ENCODE results near the gene THNSL1.
A peak's percentile ranks its signal among the peaks of the same experiment; 100 is the strongest.
"Not testable (repeated sequence)": the region's sequence is repeated elsewhere in the genome, so short reads cannot be mapped to it uniquely, and the experiment has no call there.

THNSL1 gene
- total RNA-seq, result 1.8 to 4.1 (median 2.8) reads per million in 3 donors

- peak; percentile 91 to 97 (median 95) for DNase-seq
- Histone ChIP-seq H3K4me1 (ENCODE audit: control insufficient read depth, insufficient read depth, low read length, poor library complexity, severe bottlenecking) (peaks cover 17% of the 10 kb centered on the region), H3K27ac (ENCODE audit: insufficient read depth, low read length, poor library complexity, severe bottlenecking) (peak within 1 kb of the TSS; percentile 85), H3K27me3 (replicated peaks; ENCODE audit: control insufficient read depth, insufficient read depth, low read length, poor library complexity, severe bottlenecking) (no peaks in the 10 kb centered on the region), H3K36me3 (ENCODE audit: control insufficient read depth, insufficient read depth, low read length) (no peaks in the 10 kb centered on the region), H3K9me3 (ENCODE audit: control insufficient read depth, low read length) (no peaks in the 10 kb centered on the region), H3K4me3 (ENCODE audit: insufficient read depth, low read depth, low read length, poor library complexity, severe bottlenecking) (peak within 1 kb of the TSS; percentile 60)
Observed at GRCh38 chr10:25016376-25017153, at the start of gene THNSL1. THNSL1 (plus strand) TSS chr10:25016612; CDS start chr10:25023224, 6,612 bp downstream.

- Histone ChIP-seq H3K36me3 (ENCODE audit: control insufficient read depth, insufficient read depth, low read length) (no peaks in the 10 kb centered on the region), H3K4me3 (ENCODE audit: insufficient read depth, low read depth, low read length, poor library complexity, severe bottlenecking) (no peak overlapping the region), H3K27me3 (replicated peaks; ENCODE audit: control insufficient read depth, insufficient read depth, low read length, poor library complexity, severe bottlenecking) (no peaks in the 10 kb centered on the region), H3K4me1 (ENCODE audit: control insufficient read depth, insufficient read depth, low read length, poor library complexity, severe bottlenecking) (no peaks in the 10 kb centered on the region), H3K27ac (ENCODE audit: insufficient read depth, low read length, poor library complexity, severe bottlenecking) (no peak overlapping the region), H3K9me3 (ENCODE audit: control insufficient read depth, low read length) (no peaks in the 10 kb centered on the region)
- no peak for DNase-seq
Observed at GRCh38 chr10:24966962-24967481, 49.4 kb upstream of the THNSL1 start.

GRCh38 chr10:24968349-24968748 is 48.1 kb upstream of the THNSL1 start:
- H3K4me1 ChIP-seq (ENCODE audit: control insufficient read depth, insufficient read depth, low read length, poor library complexity, severe bottlenecking), result no peaks in the 10 kb centered on the region
- H3K36me3 ChIP-seq (ENCODE audit: control insufficient read depth, insufficient read depth, low read length), result no peaks in the 10 kb centered on the region
- no peak overlapping the region for H3K4me3 ChIP-seq (ENCODE audit: insufficient read depth, low read depth, low read length, poor library complexity, severe bottlenecking)
- no peak for DNase-seq
- H3K9me3 ChIP-seq (ENCODE audit: control insufficient read depth, low read length), result no peaks in the 10 kb centered on the region
- no peak overlapping the region for H3K27ac ChIP-seq (ENCODE audit: insufficient read depth, low read length, poor library complexity, severe bottlenecking)
- no peaks in the 10 kb centered on the region for H3K27me3 ChIP-seq (replicated peaks; ENCODE audit: control insufficient read depth, insufficient read depth, low read length, poor library complexity, severe bottlenecking)

- H3K4me1 ChIP-seq (ENCODE audit: control insufficient read depth, insufficient read depth, low read length, poor library complexity, severe bottlenecking); H3K36me3 ChIP-seq (ENCODE audit: control insufficient read depth, insufficient read depth, low read length); H3K27me3 ChIP-seq (replicated peaks; ENCODE audit: control insufficient read depth, insufficient read depth, low read length, poor library complexity, severe bottlenecking); H3K9me3 ChIP-seq (ENCODE audit: control insufficient read depth, low read length); H3K4me3 ChIP-seq (ENCODE audit: insufficient read depth, low read depth, low read length, poor library complexity, severe bottlenecking); DNase-seq; H3K27ac ChIP-seq (ENCODE audit: insufficient read depth, low read length, poor library complexity, severe bottlenecking): not testable (repeated sequence)
Observed at GRCh38 chr10:24968951-24969350, 47.5 kb upstream of the THNSL1 start.

GRCh38 chr10:24969841-24970281 is 46.6 kb upstream of the THNSL1 start:
- Histone ChIP-seq H3K27me3 (replicated peaks; ENCODE audit: control insufficient read depth, insufficient read depth, low read length, poor library complexity, severe bottlenecking) (no peaks in the 10 kb centered on the region), H3K4me3 (ENCODE audit: insufficient read depth, low read depth, low read length, poor library complexity, severe bottlenecking) (no peak overlapping the region), H3K36me3 (ENCODE audit: control insufficient read depth, insufficient read depth, low read length) (no peaks in the 10 kb centered on the region), H3K4me1 (ENCODE audit: control insufficient read depth, insufficient read depth, low read length, poor library complexity, severe bottlenecking) (no peaks in the 10 kb centered on the region), H3K27ac (ENCODE audit: insufficient read depth, low read length, poor library complexity, severe bottlenecking) (no peak overlapping the region), H3K9me3 (ENCODE audit: control insufficient read depth, low read length) (no peaks in the 10 kb centered on the region)
- no peak for DNase-seq

- H3K27me3 ChIP-seq (replicated peaks; ENCODE audit: control insufficient read depth, insufficient read depth, low read length, poor library complexity, severe bottlenecking), result no peaks in the 10 kb centered on the region
- DNase-seq, result no peak
- H3K9me3 ChIP-seq (ENCODE audit: control insufficient read depth, low read length), result no peaks in the 10 kb centered on the region
- no peaks in the 10 kb centered on the region for H3K36me3 ChIP-seq (ENCODE audit: control insufficient read depth, insufficient read depth, low read length)
- H3K4me1 ChIP-seq (ENCODE audit: control insufficient read depth, insufficient read depth, low read length, poor library complexity, severe bottlenecking), result no peaks in the 10 kb centered on the region
- H3K27ac ChIP-seq (ENCODE audit: insufficient read depth, low read length, poor library complexity, severe bottlenecking), result no peak overlapping the region
- H3K4me3 ChIP-seq (ENCODE audit: insufficient read depth, low read depth, low read length, poor library complexity, severe bottlenecking), result no peak overlapping the region
Observed at GRCh38 chr10:24971374-24971773, 45.0 kb upstream of the THNSL1 start.

- H3K4me3 ChIP-seq (ENCODE audit: insufficient read depth, low read depth, low read length, poor library complexity, severe bottlenecking), result no peak overlapping the region
- no peaks in the 10 kb centered on the region for H3K27me3 ChIP-seq (replicated peaks; ENCODE audit: control insufficient read depth, insufficient read depth, low read length, poor library complexity, severe bottlenecking)
- H3K27ac ChIP-seq (ENCODE audit: insufficient read depth, low read length, poor library complexity, severe bottlenecking), result no peak overlapping the region
- H3K36me3 ChIP-seq (ENCODE audit: control insufficient read depth, insufficient read depth, low read length), result no peaks in the 10 kb centered on the region
- no peaks in the 10 kb centered on the region for H3K9me3 ChIP-seq (ENCODE audit: control insufficient read depth, low read length)
- no peaks in the 10 kb centered on the region for H3K4me1 ChIP-seq (ENCODE audit: control insufficient read depth, insufficient read depth, low read length, poor library complexity, severe bottlenecking)
- no peak for DNase-seq
Observed at GRCh38 chr10:24973163-24973562, 43.2 kb upstream of the THNSL1 start.

GRCh38 chr10:24974976-24975375 is 41.4 kb upstream of the THNSL1 start:
- Histone ChIP-seq H3K4me1 (ENCODE audit: control insufficient read depth, insufficient read depth, low read length, poor library complexity, severe bottlenecking) (no peaks in the 10 kb centered on the region), H3K27ac (ENCODE audit: insufficient read depth, low read length, poor library complexity, severe bottlenecking) (no peak overlapping the region), H3K27me3 (replicated peaks; ENCODE audit: control insufficient read depth, insufficient read depth, low read length, poor library complexity, severe bottlenecking) (no peaks in the 10 kb centered on the region), H3K36me3 (ENCODE audit: control insufficient read depth, insufficient read depth, low read length) (no peaks in the 10 kb centered on the region), H3K9me3 (ENCODE audit: control insufficient read depth, low read length) (no peaks in the 10 kb centered on the region), H3K4me3 (ENCODE audit: insufficient read depth, low read depth, low read length, poor library complexity, severe bottlenecking) (no peak overlapping the region)
- no peak for DNase-seq

- Histone ChIP-seq H3K4me3 (ENCODE audit: insufficient read depth, low read depth, low read length, poor library complexity, severe bottlenecking) (no peak overlapping the region), H3K27me3 (replicated peaks; ENCODE audit: control insufficient read depth, insufficient read depth, low read length, poor library complexity, severe bottlenecking) (no peaks in the 10 kb centered on the region), H3K9me3 (ENCODE audit: control insufficient read depth, low read length) (no peaks in the 10 kb centered on the region), H3K27ac (ENCODE audit: insufficient read depth, low read length, poor library complexity, severe bottlenecking) (no peak overlapping the region), H3K4me1 (ENCODE audit: control insufficient read depth, insufficient read depth, low read length, poor library complexity, severe bottlenecking) (no peaks in the 10 kb centered on the region), H3K36me3 (ENCODE audit: control insufficient read depth, insufficient read depth, low read length) (no peaks in the 10 kb centered on the region)
- DNase-seq, result no peak
Observed at GRCh38 chr10:24979685-24980084, 36.7 kb upstream of the THNSL1 start.

GRCh38 chr10:24981161-24981710 is 35.2 kb upstream of the THNSL1 start:
- no peak for DNase-seq
- Histone ChIP-seq H3K4me1 (ENCODE audit: control insufficient read depth, insufficient read depth, low read length, poor library complexity, severe bottlenecking) (no peaks in the 10 kb centered on the region), H3K9me3 (ENCODE audit: control insufficient read depth, low read length) (no peaks in the 10 kb centered on the region), H3K4me3 (ENCODE audit: insufficient read depth, low read depth, low read length, poor library complexity, severe bottlenecking) (no peak overlapping the region), H3K27me3 (replicated peaks; ENCODE audit: control insufficient read depth, insufficient read depth, low read length, poor library complexity, severe bottlenecking) (no peaks in the 10 kb centered on the region), H3K27ac (ENCODE audit: insufficient read depth, low read length, poor library complexity, severe bottlenecking) (no peak overlapping the region), H3K36me3 (ENCODE audit: control insufficient read depth, insufficient read depth, low read length) (no peaks in the 10 kb centered on the region)
